H9 (cell line): Measurements from ENCODE around the gene DLEC1. TPM values are rescaled to one million over a fixed set of nuclear protein-coding genes. Genes with fewer than 3 reads are reported as not detected.

Experiments used
- DNase-seq: peaks from one replicate; pipeline ENCODE4 v3.0.0-alpha.2; 2017
- H2AFZ ChIP-seq: one replicate; pipeline ENCODE4 v1.6.1; 2013; ENCODE audit warnings: mild to moderate bottlenecking, low read length, control low read depth, moderate library complexity
- H2AK5ac ChIP-seq: 2 replicates; pipeline ENCODE4 v1.6.1; 2013; ENCODE audit warnings: low read length, control low read depth, mixed read lengths; ENCODE audit not compliant: insufficient read length
- H2BK120ac ChIP-seq: one replicate; pipeline ENCODE4 v1.6.1; 2013; ENCODE audit warnings: low read depth, mild to moderate bottlenecking, low read length, control low read depth, inconsistent platforms; ENCODE audit not compliant: poor library complexity, severe bottlenecking
- H2BK12ac ChIP-seq: 2 replicates; pipeline ENCODE4 v1.6.1; 2013; ENCODE audit warnings: low read length, control low read depth, mixed read lengths, low read depth; ENCODE audit not compliant: insufficient read length
- H2BK15ac ChIP-seq: 2 replicates; pipeline ENCODE4 v1.6.1; 2013; ENCODE audit warnings: low read depth, low read length, control low read depth
- H2BK20ac ChIP-seq: one replicate; pipeline ENCODE4 v1.6.1; 2013; ENCODE audit warnings: low read depth, mild to moderate bottlenecking, low read length, control low read depth, inconsistent platforms; ENCODE audit not compliant: poor library complexity, severe bottlenecking
- H2BK5ac ChIP-seq: 2 replicates; pipeline ENCODE4 v1.6.1; 2013; ENCODE audit warnings: low read length, control low read depth, mixed read lengths; ENCODE audit not compliant: insufficient read length
- H3K14ac ChIP-seq: 2 replicates; pipeline ENCODE4 v1.6.1; 2013; ENCODE audit warnings: low read length, control low read depth; ENCODE audit not compliant: insufficient read depth
- H3K18ac ChIP-seq: 2 replicates; pipeline ENCODE4 v1.6.1; 2013; ENCODE audit warnings: low read depth, mild to moderate bottlenecking, mixed read lengths, low read length, control low read depth; ENCODE audit not compliant: insufficient read length
- H3K23ac ChIP-seq: 2 replicates; pipeline ENCODE4 v1.6.1; 2013; ENCODE audit warnings: low read length, control low read depth, mixed read lengths, low read depth; ENCODE audit not compliant: insufficient read length
- H3K23me2 ChIP-seq: 2 replicates; pipeline ENCODE4 v1.6.1; 2013; ENCODE audit warnings: low read depth, mild to moderate bottlenecking, mixed read lengths, low read length, control low read depth; ENCODE audit not compliant: insufficient read length, poor library complexity, severe bottlenecking
- H3K27ac ChIP-seq: 2 replicates; pipeline ENCODE4 v1.5.1; 2013; ENCODE audit warnings: low read length, control low read depth, mixed read lengths, low read depth; ENCODE audit not compliant: insufficient read length
- H3K27me3 ChIP-seq: 2 replicates; pipeline ENCODE4 v1.6.1; 2013; ENCODE audit warnings: low read length, control low read depth, inconsistent platforms; ENCODE audit not compliant: insufficient read depth
- H3K4ac ChIP-seq: 2 replicates; pipeline ENCODE4 v1.6.1; 2013; ENCODE audit warnings: low read depth, mild to moderate bottlenecking, control low read depth, inconsistent platforms, low read length, moderate library complexity
- H3K4me1 ChIP-seq: 2 replicates; pipeline ENCODE4 v1.6.1; 2013; ENCODE audit warnings: low read length, control low read depth, inconsistent platforms; ENCODE audit not compliant: insufficient read depth
- H3K4me2 ChIP-seq: 2 replicates; pipeline ENCODE4 v1.6.1; 2013; ENCODE audit warnings: low read length, control low read depth, mixed read lengths; ENCODE audit not compliant: insufficient read length, insufficient read depth
- H3K56ac ChIP-seq: 2 replicates; pipeline ENCODE4 v1.6.1; 2013; ENCODE audit warnings: low read depth, mild to moderate bottlenecking, mixed read lengths, low read length, control low read depth; ENCODE audit not compliant: insufficient read length
- H3K79me1 ChIP-seq: 2 replicates; pipeline ENCODE4 v1.6.1; 2013; ENCODE audit warnings: low read depth, mild to moderate bottlenecking, moderate library complexity, low read length, control low read depth, inconsistent platforms; ENCODE audit not compliant: insufficient read depth, poor library complexity, severe bottlenecking
- H3K79me2 ChIP-seq: 2 replicates; pipeline ENCODE4 v1.6.1; 2013; ENCODE audit warnings: low read length, control low read depth, inconsistent platforms; ENCODE audit not compliant: insufficient read depth
- H3K9ac ChIP-seq: 2 replicates; pipeline ENCODE4 v1.6.1; 2013; ENCODE audit warnings: low read length, control low read depth, mixed read lengths; ENCODE audit not compliant: insufficient read length; ENCODE audit errors: extremely low read depth
- H3K9me3 ChIP-seq: one replicate; pipeline ENCODE4 v1.6.1; 2013; ENCODE audit warnings: low read depth, low read length, inconsistent platforms; ENCODE audit not compliant: control insufficient read depth
- H3T11ph ChIP-seq: one replicate; pipeline ENCODE4 v1.6.1; 2013; ENCODE audit warnings: mild to moderate bottlenecking, low read length, control low read depth, inconsistent platforms
- H4K20me1 ChIP-seq: one replicate; pipeline ENCODE4 v1.6.1; 2013; ENCODE audit not compliant: control insufficient read depth, insufficient read length, insufficient read depth
- H4K5ac ChIP-seq: 2 replicates; pipeline ENCODE4 v1.6.1; 2013; ENCODE audit warnings: low read depth, mild to moderate bottlenecking, mixed read lengths, low read length, control low read depth; ENCODE audit not compliant: insufficient read length
- H4K8ac ChIP-seq: replicated peaks from 2 replicates; pipeline ENCODE4 v1.6.1; 2013; ENCODE audit warnings: low read length, control low read depth, mixed read lengths, low read depth; ENCODE audit not compliant: insufficient read length
- H4K91ac ChIP-seq: 2 replicates; pipeline ENCODE4 v1.6.1; 2013; ENCODE audit warnings: low read depth, mild to moderate bottlenecking, moderate library complexity, mixed read lengths, low read length, control low read depth; ENCODE audit not compliant: insufficient read length
- H3K27ac Mint-ChIP-seq, 3 experiments: 2 replicates in 2 of 3; 3 replicates in 1 of 3; pipeline ENCODE4 v1.8.0; 2020 to 2021; ENCODE audit warnings: mixed read lengths in 3 of 3, mild to moderate bottlenecking in 1 of 3, moderate library complexity in 1 of 3
- H3K27me3 Mint-ChIP-seq: 2 replicates; pipeline ENCODE4 v1.8.0; 2021; ENCODE audit warnings: low read depth, mild to moderate bottlenecking, moderate library complexity, mixed read lengths
- H3K36me3 Mint-ChIP-seq, 3 experiments: 2 replicates in 2 of 3; 3 replicates in 1 of 3; pipeline ENCODE4 v1.8.0; 2020 to 2021; ENCODE audit warnings: low read depth in 3 of 3, mixed read lengths in 3 of 3; ENCODE audit not compliant: insufficient read depth in 1 of 3
- H3K4me1 Mint-ChIP-seq, 2 experiments: 2 replicates each; pipeline ENCODE4 v1.8.0; 2020; ENCODE audit warnings: mixed read lengths in 2 of 2
- H3K4me3 Mint-ChIP-seq, 2 experiments: 2 replicates in 1 of 2; 3 replicates in 1 of 2; pipeline ENCODE4 v1.8.0; 2020 to 2021; ENCODE audit warnings: mild to moderate bottlenecking in 2 of 2, mixed read lengths in 2 of 2, moderate library complexity in 1 of 2
- H3K9me3 Mint-ChIP-seq, 2 experiments: 2 replicates in 1 of 2; 3 replicates in 1 of 2; pipeline ENCODE4 v1.8.0; 2020; ENCODE audit warnings: mild to moderate bottlenecking in 2 of 2, mixed read lengths in 2 of 2, moderate library complexity in 1 of 2
- WGBS: extraction: QIAGEN DNeasy Blood & Tissue Kit; methylation state at CpG from one replicate; pipeline ENCODE4 v1.1.7; 2013; ENCODE audit warnings: missing lambda C conversion rate, low lambda C conversion rate, mixed read lengths; ENCODE audit not compliant: insufficient read length; ENCODE audit errors: extremely low coverage; 5-methylcytosine and 5-hydroxymethylcytosine counted together
- total RNA-seq: library from RNA; stranded (reverse); gene quantifications from 2 replicates; pipeline ENCODE4 v1.2.1, GENCODE V29; 2021
- TF ChIP-seq, protein P1 (sequence below): fragments of 200-600 bp; sonication (generic); conservative IDR thresholded peaks from 3 replicates; pipeline ENCODE4 v1.8.0; 2021; ENCODE audit warnings: antibody characterized with exemption, mild to moderate bottlenecking

DLEC1 gene
- total RNA-seq, 1 experiment from 2014 or later = 2.1 TPM

DNA sequence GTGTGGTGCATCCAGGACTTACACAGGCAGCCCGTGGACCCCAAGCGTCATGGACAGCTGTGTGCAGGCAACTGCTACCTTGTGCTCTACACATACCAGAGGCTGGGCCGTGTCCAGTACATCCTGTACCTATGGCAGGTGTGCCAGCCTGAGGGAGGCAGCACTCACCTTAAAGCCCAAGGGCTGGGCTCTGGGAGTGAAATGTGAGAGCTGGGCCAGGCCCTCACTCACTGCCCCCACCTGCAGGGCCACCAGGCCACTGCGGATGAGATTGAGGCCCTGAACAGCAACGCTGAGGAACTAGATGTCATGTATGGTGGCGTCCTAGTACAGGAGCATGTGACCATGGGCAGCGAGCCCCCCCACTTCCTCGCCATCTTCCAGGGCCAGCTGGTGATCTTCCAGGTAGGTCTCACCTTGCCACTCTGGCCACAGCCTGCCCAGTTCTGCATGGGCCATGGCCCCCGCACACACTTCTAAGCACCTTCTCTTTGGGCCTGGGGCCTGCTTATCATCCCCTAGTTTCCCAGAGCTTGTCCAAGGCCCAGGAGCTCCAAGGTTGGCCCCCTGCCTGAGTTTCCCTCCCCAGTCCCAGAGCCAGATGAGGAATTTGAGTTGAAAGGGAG, 37.4 kb upstream of the DLEC1 start:
- Histone ChIP-seq H3K23me2 (no peaks in the 10 kb centered on the region), H2AFZ (no peak overlapping the region), H3K79me1 (no peaks in the 10 kb centered on the region), H3K18ac (no peak overlapping the region), H3K9me3 (no peaks in the 10 kb centered on the region), H4K8ac (no peak overlapping the region), H4K20me1 (no peaks in the 10 kb centered on the region), H2BK12ac (no peak overlapping the region), H2BK15ac (no peak overlapping the region), H3T11ph (no peak overlapping the region), H3K4me1 (peaks cover 2% of the 10 kb centered on the region; the same call in 1 of the 2 replicates), H3K79me2 (no peaks in the 10 kb centered on the region), H2AK5ac (no peak overlapping the region), H3K9ac (no peak overlapping the region), H4K5ac (no peak overlapping the region), H3K14ac (no peak overlapping the region), H3K23ac (no peak overlapping the region), H2BK120ac (no peak overlapping the region), H2BK5ac (no peak overlapping the region), H4K91ac (no peak overlapping the region), H3K4ac (no peak overlapping the region), H2BK20ac (no peak overlapping the region), H3K56ac (no peak overlapping the region), H3K27ac (no peak overlapping the region), H3K27me3 (no peaks in the 10 kb centered on the region; the same call in 1 of the 2 replicates), H3K4me2 (no peak overlapping the region)
- Mint-ChIP-seq H3K4me1 (peaks cover 11 to 20% of the 10 kb centered on the region in 2 experiments), H3K27ac (no peak overlapping the region), H3K9me3 (no peaks in the 10 kb centered on the region; a peak in 1 of 5 replicates), H3K4me3 (no peak overlapping the region), H3K27me3 (peaks cover 10% of the 10 kb centered on the region), H3K36me3 (peaks cover 0 to 5% (median 4%) of the 10 kb centered on the region in 3 experiments; a peak in 4 of 7 replicates)
- WGBS = no CpG with 5 or more reads among the region's 9 CpGs
- peak; percentile 74 for DNase-seq
- TF ChIP-seq, protein P1, sequence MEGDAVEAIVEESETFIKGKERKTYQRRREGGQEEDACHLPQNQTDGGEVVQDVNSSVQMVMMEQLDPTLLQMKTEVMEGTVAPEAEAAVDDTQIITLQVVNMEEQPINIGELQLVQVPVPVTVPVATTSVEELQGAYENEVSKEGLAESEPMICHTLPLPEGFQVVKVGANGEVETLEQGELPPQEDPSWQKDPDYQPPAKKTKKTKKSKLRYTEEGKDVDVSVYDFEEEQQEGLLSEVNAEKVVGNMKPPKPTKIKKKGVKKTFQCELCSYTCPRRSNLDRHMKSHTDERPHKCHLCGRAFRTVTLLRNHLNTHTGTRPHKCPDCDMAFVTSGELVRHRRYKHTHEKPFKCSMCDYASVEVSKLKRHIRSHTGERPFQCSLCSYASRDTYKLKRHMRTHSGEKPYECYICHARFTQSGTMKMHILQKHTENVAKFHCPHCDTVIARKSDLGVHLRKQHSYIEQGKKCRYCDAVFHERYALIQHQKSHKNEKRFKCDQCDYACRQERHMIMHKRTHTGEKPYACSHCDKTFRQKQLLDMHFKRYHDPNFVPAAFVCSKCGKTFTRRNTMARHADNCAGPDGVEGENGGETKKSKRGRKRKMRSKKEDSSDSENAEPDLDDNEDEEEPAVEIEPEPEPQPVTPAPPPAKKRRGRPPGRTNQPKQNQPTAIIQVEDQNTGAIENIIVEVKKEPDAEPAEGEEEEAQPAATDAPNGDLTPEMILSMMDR = peak; percentile 62; the same call in 2 of the 3 replicates
